ENCODE measurements around the gene ARMC3. TPM values are rescaled to one million over a fixed set of nuclear protein-coding genes. Genes with fewer than 3 reads are reported as not detected.

Gene ARMC3
- total and polyA plus RNA-seq, 9 of the 15 experiments (the other 6 are each of a cell fraction or from before 2014, with no cell fraction given): 0.33 to 1.1 (median 0.62) TPM

DNA sequence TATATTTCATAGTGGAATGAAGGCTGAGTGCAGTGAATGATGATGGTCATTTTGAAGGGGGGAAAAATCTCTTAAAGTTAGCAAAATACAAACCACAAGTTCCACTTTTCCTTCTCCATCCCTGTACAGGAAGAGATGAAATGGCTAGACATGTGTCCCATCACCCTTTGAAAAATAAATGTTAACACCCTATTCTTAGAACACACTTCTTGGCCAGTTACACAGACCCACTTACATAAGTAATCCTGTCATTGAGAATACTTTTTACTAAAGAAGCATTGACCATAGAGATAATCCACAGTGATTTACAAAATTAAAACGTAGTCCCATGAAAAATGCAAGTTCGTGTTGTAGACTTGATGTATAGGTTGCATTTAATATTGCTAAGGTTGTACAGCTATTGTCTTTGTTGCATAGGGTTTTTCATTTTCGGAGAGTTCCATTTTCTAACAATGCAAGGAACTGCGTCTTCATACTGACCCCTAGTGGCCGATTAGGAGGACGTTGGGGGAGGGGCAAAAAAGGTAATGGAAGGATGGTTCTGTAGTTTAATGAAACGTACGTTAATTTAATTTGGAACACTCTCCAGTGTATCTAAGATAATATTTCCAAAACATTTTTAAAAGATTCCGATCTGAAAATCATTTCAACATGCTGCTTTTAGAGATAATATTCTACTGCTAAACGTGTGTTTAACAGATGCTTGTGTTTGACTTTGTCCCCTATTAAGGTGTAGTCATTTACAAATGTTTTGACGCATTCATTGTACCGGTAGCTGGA is 60.9 kb downstream of the ARMC3 start (continued):
- TF ChIP-seq TAF9B (IDR thresholded peaks at IDR 0.05; ENCODE audit: partially characterized antibody) (no peak), JUND (IDR thresholded peaks at IDR 0.05; ENCODE audit: borderline replicate concordance, low read depth, low read length) (peak; percentile 57; the same call in 1 of the 2 replicates), JUND (tag; IDR thresholded peaks at IDR 0.05; ENCODE audit: borderline replicate concordance, low read depth, low read length) (peak; percentile 39; the same call in 1 of the 3 replicates), CAMTA2 (CRISPR knock-in tag; conservative IDR thresholded peaks at IDR 0.05) (no peak), MYC (IDR thresholded peaks at IDR 0.05; ENCODE audit: low read depth, low read length) (peak; percentile 51), MYC (CRISPR knock-in tag; IDR thresholded peaks at IDR 0.05; ENCODE audit: borderline replicate concordance, low read depth) (no peak), ZNF239 (CRISPR knock-in tag; IDR thresholded peaks at IDR 0.05) (no peak), ZNF436 (CRISPR knock-in tag; IDR thresholded peaks at IDR 0.05) (no peak), NCOA6 (IDR thresholded peaks at IDR 0.05) (no peak), ZNF217 (CRISPR knock-in tag; IDR thresholded peaks at IDR 0.05) (no peak), TCFL5 (CRISPR knock-in tag; conservative IDR thresholded peaks at IDR 0.05) (no peak), NFATC3 (IDR thresholded peaks at IDR 0.05) (no peak), NEUROD1 (IDR thresholded peaks at IDR 0.05; ENCODE audit: borderline replicate concordance, low read depth, low read length, partially characterized antibody) (no peak), ZNF224 (CRISPR knock-in tag; IDR thresholded peaks at IDR 0.05) (no peak), HDAC6 (IDR thresholded peaks at IDR 0.05; ENCODE audit: low read depth, low read length) (no peak), GATA2 (CRISPR knock-in tag; IDR thresholded peaks at IDR 0.05) (no peak), PHTF2 (CRISPR knock-in tag; IDR thresholded peaks at IDR 0.05) (no peak), LCOR (CRISPR knock-in tag; IDR thresholded peaks at IDR 0.05) (no peak), SP2 (IDR thresholded peaks at IDR 0.05; ENCODE audit: extremely low read depth, low read depth, low read length, poor library complexity, severe bottlenecking) (no peak), PPARD (CRISPR knock-in tag; IDR thresholded peaks at IDR 0.05) (no peak), FUS (optimal IDR thresholded peaks at IDR 0.05; ENCODE audit: low read depth, low read length) (no peak), CBX5 (IDR thresholded peaks at IDR 0.05; ENCODE audit: borderline replicate concordance, low read depth) (no peak)
- TF ChIP-seq, protein P1, sequence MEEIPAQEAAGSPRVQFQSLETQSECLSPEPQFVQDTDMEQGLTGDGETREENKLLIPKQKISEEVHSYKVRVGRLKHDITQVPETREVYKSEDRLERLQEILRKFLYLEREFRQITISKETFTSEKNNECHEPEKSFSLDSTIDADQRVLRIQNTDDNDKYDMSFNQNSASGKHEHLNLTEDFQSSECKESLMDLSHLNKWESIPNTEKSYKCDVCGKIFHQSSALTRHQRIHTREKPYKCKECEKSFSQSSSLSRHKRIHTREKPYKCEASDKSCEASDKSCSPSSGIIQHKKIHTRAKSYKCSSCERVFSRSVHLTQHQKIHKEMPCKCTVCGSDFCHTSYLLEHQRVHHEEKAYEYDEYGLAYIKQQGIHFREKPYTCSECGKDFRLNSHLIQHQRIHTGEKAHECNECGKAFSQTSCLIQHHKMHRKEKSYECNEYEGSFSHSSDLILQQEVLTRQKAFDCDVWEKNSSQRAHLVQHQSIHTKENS (CRISPR knock-in tag; IDR thresholded peaks at IDR 0.05): no peak
- TF ChIP-seq, protein P2, sequence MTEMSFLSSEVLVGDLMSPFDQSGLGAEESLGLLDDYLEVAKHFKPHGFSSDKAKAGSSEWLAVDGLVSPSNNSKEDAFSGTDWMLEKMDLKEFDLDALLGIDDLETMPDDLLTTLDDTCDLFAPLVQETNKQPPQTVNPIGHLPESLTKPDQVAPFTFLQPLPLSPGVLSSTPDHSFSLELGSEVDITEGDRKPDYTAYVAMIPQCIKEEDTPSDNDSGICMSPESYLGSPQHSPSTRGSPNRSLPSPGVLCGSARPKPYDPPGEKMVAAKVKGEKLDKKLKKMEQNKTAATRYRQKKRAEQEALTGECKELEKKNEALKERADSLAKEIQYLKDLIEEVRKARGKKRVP (CRISPR knock-in tag; IDR thresholded peaks at IDR 0.05): no peak
- TF ChIP-seq, protein P3, sequence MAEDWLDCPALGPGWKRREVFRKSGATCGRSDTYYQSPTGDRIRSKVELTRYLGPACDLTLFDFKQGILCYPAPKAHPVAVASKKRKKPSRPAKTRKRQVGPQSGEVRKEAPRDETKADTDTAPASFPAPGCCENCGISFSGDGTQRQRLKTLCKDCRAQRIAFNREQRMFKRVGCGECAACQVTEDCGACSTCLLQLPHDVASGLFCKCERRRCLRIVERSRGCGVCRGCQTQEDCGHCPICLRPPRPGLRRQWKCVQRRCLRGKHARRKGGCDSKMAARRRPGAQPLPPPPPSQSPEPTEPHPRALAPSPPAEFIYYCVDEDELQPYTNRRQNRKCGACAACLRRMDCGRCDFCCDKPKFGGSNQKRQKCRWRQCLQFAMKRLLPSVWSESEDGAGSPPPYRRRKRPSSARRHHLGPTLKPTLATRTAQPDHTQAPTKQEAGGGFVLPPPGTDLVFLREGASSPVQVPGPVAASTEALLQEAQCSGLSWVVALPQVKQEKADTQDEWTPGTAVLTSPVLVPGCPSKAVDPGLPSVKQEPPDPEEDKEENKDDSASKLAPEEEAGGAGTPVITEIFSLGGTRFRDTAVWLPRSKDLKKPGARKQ (CRISPR knock-in tag; IDR thresholded peaks at IDR 0.05): no peak
- TF ChIP-seq, protein P4, sequence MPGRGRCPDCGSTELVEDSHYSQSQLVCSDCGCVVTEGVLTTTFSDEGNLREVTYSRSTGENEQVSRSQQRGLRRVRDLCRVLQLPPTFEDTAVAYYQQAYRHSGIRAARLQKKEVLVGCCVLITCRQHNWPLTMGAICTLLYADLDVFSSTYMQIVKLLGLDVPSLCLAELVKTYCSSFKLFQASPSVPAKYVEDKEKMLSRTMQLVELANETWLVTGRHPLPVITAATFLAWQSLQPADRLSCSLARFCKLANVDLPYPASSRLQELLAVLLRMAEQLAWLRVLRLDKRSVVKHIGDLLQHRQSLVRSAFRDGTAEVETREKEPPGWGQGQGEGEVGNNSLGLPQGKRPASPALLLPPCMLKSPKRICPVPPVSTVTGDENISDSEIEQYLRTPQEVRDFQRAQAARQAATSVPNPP (IDR thresholded peaks at IDR 0.05; ENCODE audit: borderline replicate concordance, insufficient read depth, insufficient read length): no peak

Data from K562 (cell line).